GM19463 (cell line): Measurements from ENCODE around the gene RSF1.
"Not testable (repeated sequence)": the region's sequence is repeated elsewhere in the genome, so short reads cannot be mapped to it uniquely, and the experiment has no call there.

Source experiments
- ATAC-seq: cut with Tn5 transposase; IDR thresholded peaks from one replicate; pipeline ENCODE4 v1.9.1; 2021; ENCODE audit warnings: mild to moderate bottlenecking, moderate library complexity; ENCODE audit not compliant: unreplicated experiment

The RSF1 gene

DNA sequence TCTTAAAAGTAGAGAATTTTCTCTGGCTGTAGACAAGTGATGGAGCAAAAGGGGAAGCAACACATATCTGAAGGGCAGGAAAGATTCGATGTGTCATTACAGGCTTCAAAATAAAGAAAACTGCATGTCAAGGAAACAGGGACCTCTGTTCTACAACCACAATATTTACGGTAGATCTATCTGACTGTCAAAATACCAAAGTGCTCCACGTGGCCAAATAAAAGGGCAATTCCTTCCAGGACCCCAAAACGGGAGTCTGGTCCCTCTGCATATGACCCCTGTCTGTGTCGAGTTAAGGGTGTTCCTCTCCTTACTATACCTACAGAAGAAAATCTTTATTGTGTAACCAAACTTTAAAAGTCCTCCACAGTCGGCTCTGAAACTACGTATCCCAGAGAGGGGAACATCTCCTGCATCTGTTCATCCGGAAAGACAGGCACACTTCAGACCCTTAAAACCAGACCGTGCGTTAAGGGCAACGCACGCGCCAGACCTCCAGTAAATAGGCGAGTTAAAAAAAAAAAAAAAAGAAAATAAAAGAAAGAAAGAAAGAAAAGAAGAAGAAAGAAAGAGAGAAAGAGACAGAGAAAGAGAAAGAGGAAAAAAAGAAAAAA is 183.7 kb downstream of the RSF1 start:
- no peak for ATAC-seq

DNA sequence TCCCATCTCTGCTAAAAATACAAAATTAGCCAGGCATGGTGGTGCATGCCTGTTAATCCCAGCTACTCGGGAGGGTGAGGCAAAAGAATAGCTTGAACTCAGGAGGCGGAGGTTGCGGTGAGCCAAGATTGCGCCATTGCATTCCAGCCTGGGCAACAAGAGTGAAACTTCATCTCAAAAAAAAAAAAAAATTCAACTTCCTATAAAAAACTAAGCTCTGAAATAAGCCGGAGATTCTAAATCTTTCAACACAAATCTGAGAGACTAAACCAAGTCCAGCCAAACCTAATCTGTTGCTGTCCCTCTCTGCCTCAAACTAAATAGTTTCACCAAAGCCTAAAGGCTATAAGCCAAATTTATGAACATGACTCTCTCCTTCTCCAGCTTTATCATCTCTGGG is 186.6 kb downstream of the RSF1 start:
- ATAC-seq = not testable (repeated sequence)

DNA sequence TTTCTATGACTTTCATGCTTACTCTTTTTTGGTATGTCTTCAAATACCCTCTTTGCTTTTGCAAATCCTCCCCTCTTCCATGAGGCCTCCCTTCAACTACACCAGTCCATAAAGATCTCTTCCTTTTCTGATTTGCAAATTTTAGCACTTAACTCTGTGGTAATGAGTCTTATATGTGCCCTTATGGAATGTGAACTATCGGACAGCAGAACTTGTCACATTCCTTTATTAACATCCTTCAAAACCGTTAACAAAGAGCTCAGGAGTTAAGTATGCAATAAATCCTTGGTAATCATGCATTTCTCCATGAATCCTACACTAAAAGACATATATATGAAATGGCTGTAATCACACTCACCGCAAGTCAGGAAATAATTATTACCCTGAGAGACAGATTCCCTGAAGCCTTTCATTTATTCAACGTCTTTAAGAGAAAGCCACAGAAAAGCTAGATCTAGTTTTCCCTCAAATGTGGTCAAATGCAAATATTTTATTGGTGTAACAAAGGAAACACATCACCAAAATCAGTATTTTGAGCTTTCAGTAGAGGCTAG is 190.3 kb downstream of the RSF1 start:
- ATAC-seq = no peak

DNA sequence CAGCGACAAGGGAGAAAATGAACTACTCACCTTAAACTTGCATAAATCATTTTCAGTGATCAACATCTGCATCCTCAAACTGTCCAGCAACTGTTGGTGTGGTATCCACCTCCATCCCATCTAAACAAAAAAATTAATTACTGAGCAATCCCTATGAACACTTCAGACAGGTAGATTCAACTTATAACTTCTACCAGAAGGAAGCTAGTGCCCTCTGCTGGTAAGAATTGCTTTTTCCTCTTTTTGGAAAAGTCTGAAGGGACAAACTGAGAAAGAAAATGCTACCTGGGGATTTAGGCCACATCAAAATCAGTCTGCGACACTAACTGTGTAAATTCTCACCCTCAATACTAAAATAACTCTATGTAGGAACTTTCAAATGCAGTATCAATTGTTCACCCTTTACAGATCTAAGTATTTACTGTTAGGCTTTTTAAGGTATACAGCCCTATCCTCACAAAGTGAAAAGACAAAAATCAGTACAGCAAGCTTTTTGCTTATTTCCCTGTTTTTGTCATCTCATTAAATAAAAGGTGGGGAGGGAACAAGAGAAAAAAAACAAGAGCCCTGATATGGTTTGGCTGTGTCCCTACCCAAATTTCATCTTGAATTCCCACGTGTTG is 200.8 kb downstream of the RSF1 start:
- ATAC-seq = no peak

DNA sequence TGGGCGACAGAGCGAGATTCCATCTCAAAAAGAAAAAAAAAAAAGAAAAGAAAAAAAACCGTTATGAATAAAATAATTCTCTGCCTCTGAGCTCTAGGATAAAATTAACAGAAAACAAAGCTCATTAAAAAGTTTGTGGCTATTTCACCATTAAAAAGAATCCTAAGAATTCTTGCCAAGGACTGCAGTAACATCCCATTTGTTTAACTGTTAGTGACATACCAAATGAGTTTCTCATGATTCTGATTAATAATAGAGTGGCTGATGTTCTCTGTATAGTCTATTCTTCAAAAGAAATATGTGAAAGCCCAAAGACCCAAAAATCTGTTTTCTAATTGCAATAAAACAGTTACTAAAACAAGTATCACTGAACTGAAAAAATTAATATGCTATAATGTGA is 202.6 kb downstream of the RSF1 start:
- no peak for ATAC-seq

DNA sequence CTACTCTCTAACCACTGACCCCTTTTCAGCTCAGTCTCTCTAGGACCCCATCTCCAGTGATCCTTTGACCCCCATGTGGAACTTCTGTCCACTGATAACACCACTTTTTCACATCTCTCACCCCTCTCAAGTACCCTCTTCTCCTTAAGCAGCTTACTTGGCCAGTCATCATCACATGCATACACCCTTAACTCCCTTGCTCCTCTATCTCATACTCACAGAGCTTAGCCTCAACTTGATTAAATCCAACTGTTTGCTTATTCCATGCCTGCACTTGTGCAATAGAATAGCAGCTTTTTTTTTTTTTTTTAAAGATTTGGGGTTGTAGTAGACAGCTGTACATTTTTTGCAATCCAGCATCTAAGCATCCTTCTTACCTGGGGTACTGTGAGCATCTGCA is 208.6 kb downstream of the RSF1 start:
- ATAC-seq = no peak
